Spleen (tissue), 7 donors: Measurements from ENCODE around the gene PDE4DIP.
"Not testable (repeated sequence)": the region's sequence is repeated elsewhere in the genome, so short reads cannot be mapped to it uniquely, and the experiment has no call there.

Experiments
- CTCF ChIP-seq, 11 experiments: fragments of 200-600 bp in 7 of 11; fragments of 450-650 bp in 4 of 11; sonication (generic) in 4 of 11; IDR thresholded peaks in 8 of 11; conservative IDR thresholded peaks in 3 of 11; 1 replicate in 7 of 11; 2 replicates in 4 of 11; pipeline versions ENCODE4 v1.4.0 to v1.8.0; 2016 to 2021; ENCODE audit warnings: antibody characterized with exemption in 11 of 11, inconsistent platforms in 4 of 11, mild to moderate bottlenecking in 1 of 11
- POLR2A ChIP-seq, 3 donors: fragments of 450-650 bp; IDR thresholded peaks; one replicate each; pipeline ENCODE4 v1.5.1; 2017; ENCODE audit warnings: antibody characterized with exemption in 3 of 3, mild to moderate bottlenecking in 1 of 3
- donor health status: DM: no; HTN: no; CAD: no; lungs with moderate emphysema.
- donor health status: DM: no; HTN: no; CAD: no.
- donor health status: DM: no; HTN: no; CAD: no.

- TF ChIP-seq CTCF (IDR thresholded peaks at IDR 0.05 in 8 of 11, conservative IDR thresholded peaks at IDR 0.05 in 3 of 11); POLR2A (IDR thresholded peaks at IDR 0.05): not testable (repeated sequence)
Observed at GRCh38 chr1:148901953-148902341, 57.7 kb downstream of the PDE4DIP start.
